SK-N-SH (cell line): ENCODE data around the gene TMEM191B. TPM values are rescaled to one million over a fixed set of nuclear protein-coding genes. Genes with fewer than 3 reads are reported as not detected.
"Not testable (repeated sequence)": the region's sequence is repeated elsewhere in the genome, so short reads cannot be mapped to it uniquely, and the experiment has no call there.

ENCODE experiments used
- CTCF ChIA-PET: fragments of 300-600, 350-600 bp; formaldehyde crosslinking; extraction: SDS; loops from one replicate; lab custom pipeline; 2021; lab: Yijun Ruan, JAX
- POLR2A ChIA-PET: fragments of 350-600 bp; sonication (Branson Sonifier 250); formaldehyde crosslinking; extraction: SDS; loops from one replicate; lab custom pipeline; 2020; ENCODE audit warnings: antibody characterized with exemption, inconsistent platforms; lab: Yijun Ruan, JAX
- DNase-seq: peaks from one replicate; pipeline ENCODE4 v3.0.0; 2012
- H2AFZ ChIP-seq: fragments of 200-600 bp; sonication (generic); 2 replicates; pipeline ENCODE4 v1.8.1; 2016; ENCODE audit warnings: antibody characterized with exemption, mild to moderate bottlenecking, low read depth
- H3F3A ChIP-seq: fragments of 200-600 bp; sonication (generic); replicated peaks from 2 replicates; pipeline ENCODE3; 2016; ENCODE audit warnings: antibody characterized with exemption, mild to moderate bottlenecking; ENCODE audit not compliant: insufficient read depth
- H3K27ac ChIP-seq, 2 experiments: fragments of 200-500 bp in 1 of 2; fragments of 200-600 bp in 1 of 2; sonication (Bioruptor generic) in 1 of 2; sonication (generic), shearing (Covaris generic) in 1 of 2; 2 replicates each; pipeline versions ENCODE4 v1.5.1 to v1.6.1; 2014 to 2016; ENCODE audit warnings: low read depth in 2 of 2, inconsistent platforms in 1 of 2, low read length in 1 of 2, mild to moderate bottlenecking in 1 of 2, mixed read lengths in 1 of 2
- H3K27me3 ChIP-seq: fragments of 200-600 bp; sonication (generic), shearing (Covaris generic); 2 replicates; pipeline ENCODE4 v1.6.1; 2016; ENCODE audit warnings: mixed run types; ENCODE audit not compliant: insufficient read depth
- H3K36me3 ChIP-seq, 2 experiments: fragments of 200-500 bp in 1 of 2; fragments of 200-600 bp in 1 of 2; sonication (Bioruptor generic) in 1 of 2; sonication (generic) in 1 of 2; replicated peaks in 1 of 2; 2 replicates each; pipeline versions ENCODE3 to v1.5.1; 2014 to 2016; ENCODE audit warnings: low read length in 1 of 2, mild to moderate bottlenecking in 1 of 2; ENCODE audit not compliant: insufficient read depth in 2 of 2, control insufficient read depth in 1 of 2
- H3K4me1 ChIP-seq, 2 experiments: fragments of 200-500 bp in 1 of 2; fragments of 200-600 bp in 1 of 2; sonication (Bioruptor generic) in 1 of 2; sonication (generic), shearing (Covaris generic) in 1 of 2; 2 replicates each; pipeline versions ENCODE4 v1.5.1 to v1.6.1; 2014 to 2016; ENCODE audit warnings: low read depth in 1 of 2, low read length in 1 of 2, mixed run types in 1 of 2; ENCODE audit not compliant: insufficient read depth in 2 of 2, control insufficient read depth in 1 of 2
- H3K4me2 ChIP-seq: fragments of 200-600 bp; sonication (generic), shearing (Covaris generic); 2 replicates; pipeline ENCODE4 v1.6.1; 2017; ENCODE audit warnings: mixed run types
- H3K4me3 ChIP-seq, 2 experiments: fragments of 200-500 bp in 1 of 2; fragments of 200-600 bp in 1 of 2; sonication (Bioruptor generic) in 1 of 2; sonication (generic), shearing (Covaris generic) in 1 of 2; 2 replicates each; pipeline versions ENCODE4 v1.5.1 to v1.8.1; 2014 to 2016; ENCODE audit warnings: low read depth in 2 of 2, inconsistent platforms in 1 of 2, low read length in 1 of 2, mild to moderate bottlenecking in 1 of 2, mixed read lengths in 1 of 2, moderate library complexity in 1 of 2
- H3K79me2 ChIP-seq: fragments of 200-600 bp; sonication (generic); 2 replicates; pipeline ENCODE4 v1.8.1; 2017; ENCODE audit warnings: mild to moderate bottlenecking; ENCODE audit not compliant: insufficient read depth
- H3K9ac ChIP-seq: fragments of 200-600 bp; sonication (generic); 2 replicates; pipeline ENCODE4 v1.6.1; 2017; ENCODE audit warnings: mixed run types
- H3K9me2 ChIP-seq: fragments of 200-600 bp; sonication (generic); 2 replicates; pipeline ENCODE4 v1.6.1; 2017; ENCODE audit warnings: mixed run types
- H3K9me3 ChIP-seq: fragments of 200-600 bp; sonication (generic); 2 replicates; pipeline ENCODE4 v1.6.1; 2017; ENCODE audit warnings: mixed run types, mild to moderate bottlenecking, moderate library complexity
- H4K20me1 ChIP-seq: fragments of 200-600 bp; sonication (generic); 2 replicates; pipeline ENCODE4 v1.6.1; 2017; ENCODE audit warnings: mild to moderate bottlenecking, mixed run types; ENCODE audit not compliant: insufficient read depth
- WGBS: methylation state at CpG from one replicate; pipeline ENCODE4 v1.1.6; 2017; ENCODE audit warnings: low lambda C conversion rate; 5-methylcytosine and 5-hydroxymethylcytosine counted together
- polyA plus RNA-seq, 3 experiments: library from polyadenylated mRNA; depleted of rRNA; stranded (reverse); fragments of >200 nt; gene quantifications; 2 replicates each; pipeline ENCODE4 v1.2.3, GENCODE V29; 2012

TMEM191B gene
- polyA plus RNA-seq, 1 of the 3 experiments (the other 2 are of a cell fraction): 2.4 TPM

GRCh38 chr22:18522762-18523161 lies 4.8 kb upstream of the TMEM191B start:
- H3K4me3 ChIP-seq, H3K36me3 ChIP-seq, POLR2A ChIA-PET, H3K79me2 ChIP-seq, H3K27me3 ChIP-seq, H3K27ac ChIP-seq, H3F3A ChIP-seq, H3K9me2 ChIP-seq, DNase-seq, H2AFZ ChIP-seq, H4K20me1 ChIP-seq, H3K9me3 ChIP-seq, H3K4me1 ChIP-seq, H3K9ac ChIP-seq, CTCF ChIA-PET, H3K4me2 ChIP-seq: not testable (repeated sequence)
- WGBS: no CpG with 5 or more reads among the region's 6 CpGs

DNA sequence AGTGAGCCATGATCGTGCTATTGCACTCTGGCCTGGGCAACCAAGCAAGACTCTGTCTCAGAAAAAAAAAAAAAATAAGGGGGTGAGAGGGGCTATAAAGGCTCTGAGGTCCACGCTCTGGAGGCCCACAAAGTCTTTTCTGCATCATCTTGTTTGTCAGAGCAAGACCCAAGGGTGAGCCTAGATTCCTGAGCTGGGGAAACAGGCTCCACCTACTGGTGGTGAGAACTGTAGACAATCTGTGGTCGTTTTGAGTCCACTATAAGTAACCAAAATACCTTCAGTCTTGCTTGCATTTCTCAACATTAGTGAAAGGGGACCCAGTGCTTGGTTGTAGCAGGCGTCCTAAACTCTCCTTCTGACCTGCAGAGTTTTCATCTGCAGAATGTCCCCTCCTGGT lies 4.3 kb upstream of the TMEM191B start:
- DNase-seq, H3K9me2 ChIP-seq, H3K79me2 ChIP-seq, H3K27ac ChIP-seq, H4K20me1 ChIP-seq, POLR2A ChIA-PET, H3K36me3 ChIP-seq, H3K9me3 ChIP-seq, H3K27me3 ChIP-seq, H3K4me3 ChIP-seq, H3K4me1 ChIP-seq, H3F3A ChIP-seq, H2AFZ ChIP-seq, CTCF ChIA-PET, H3K4me2 ChIP-seq, H3K9ac ChIP-seq: not testable (repeated sequence)
- WGBS: no CpG with 5 or more reads among the region's 4 CpGs

DNA sequence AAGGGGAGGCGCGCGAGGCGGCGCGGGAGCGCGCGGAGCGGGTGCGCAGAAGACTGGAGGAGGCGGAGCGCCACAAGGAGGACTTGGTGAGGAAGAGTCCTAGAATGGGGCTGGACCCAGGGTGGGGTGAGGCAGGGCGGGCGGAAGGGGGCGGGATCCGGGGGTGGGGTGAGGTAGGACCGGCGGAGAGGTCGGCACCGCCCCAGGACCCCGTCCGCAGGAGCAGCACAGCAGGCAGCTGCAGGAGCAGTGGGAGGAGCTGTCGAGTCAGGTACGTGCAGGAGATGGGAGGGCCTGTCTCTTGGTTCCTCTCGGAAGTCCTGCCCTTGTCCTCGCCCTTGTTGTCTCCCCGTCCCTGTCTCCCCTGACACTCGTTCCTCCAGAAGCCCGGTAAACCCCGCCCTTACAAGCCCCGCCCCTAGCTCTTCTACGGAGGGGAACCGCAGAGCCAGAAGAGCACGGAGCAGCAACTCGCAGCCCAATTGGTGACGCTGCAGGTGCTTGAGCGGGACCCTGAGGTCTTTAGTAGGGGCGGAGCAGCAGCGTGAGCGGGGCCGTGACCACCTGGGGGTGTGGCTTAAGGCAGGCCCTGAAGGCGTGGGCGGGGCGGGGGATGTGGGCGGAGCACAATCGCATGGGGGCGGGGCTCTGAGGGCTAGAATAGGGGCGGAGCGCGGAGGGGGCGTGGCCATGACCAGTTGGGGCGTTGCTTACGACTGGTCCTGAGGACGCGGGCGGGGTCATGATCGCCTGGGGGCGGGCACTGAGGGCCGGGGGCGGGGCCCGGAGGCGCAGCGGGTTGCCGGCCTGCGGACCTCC lies 1.2 kb downstream of the TMEM191B start:
- H3K27me3 ChIP-seq, H3K79me2 ChIP-seq, POLR2A ChIA-PET, H3K9ac ChIP-seq, H2AFZ ChIP-seq, H3K9me3 ChIP-seq, H3K9me2 ChIP-seq, DNase-seq, H4K20me1 ChIP-seq, H3F3A ChIP-seq, H3K4me1 ChIP-seq, H3K36me3 ChIP-seq, CTCF ChIA-PET, H3K27ac ChIP-seq: not testable (repeated sequence)
- H3K4me3 ChIP-seq: peak overlapping the region in 1 of 2 experiments; percentile 28; a peak in 1 of 4 replicates
- H3K4me2 ChIP-seq: peak overlapping the region; percentile 44; the same call in 1 of the 2 replicates
- WGBS: 0% methylated on average over 24 of the region's 66 CpGs

DNA sequence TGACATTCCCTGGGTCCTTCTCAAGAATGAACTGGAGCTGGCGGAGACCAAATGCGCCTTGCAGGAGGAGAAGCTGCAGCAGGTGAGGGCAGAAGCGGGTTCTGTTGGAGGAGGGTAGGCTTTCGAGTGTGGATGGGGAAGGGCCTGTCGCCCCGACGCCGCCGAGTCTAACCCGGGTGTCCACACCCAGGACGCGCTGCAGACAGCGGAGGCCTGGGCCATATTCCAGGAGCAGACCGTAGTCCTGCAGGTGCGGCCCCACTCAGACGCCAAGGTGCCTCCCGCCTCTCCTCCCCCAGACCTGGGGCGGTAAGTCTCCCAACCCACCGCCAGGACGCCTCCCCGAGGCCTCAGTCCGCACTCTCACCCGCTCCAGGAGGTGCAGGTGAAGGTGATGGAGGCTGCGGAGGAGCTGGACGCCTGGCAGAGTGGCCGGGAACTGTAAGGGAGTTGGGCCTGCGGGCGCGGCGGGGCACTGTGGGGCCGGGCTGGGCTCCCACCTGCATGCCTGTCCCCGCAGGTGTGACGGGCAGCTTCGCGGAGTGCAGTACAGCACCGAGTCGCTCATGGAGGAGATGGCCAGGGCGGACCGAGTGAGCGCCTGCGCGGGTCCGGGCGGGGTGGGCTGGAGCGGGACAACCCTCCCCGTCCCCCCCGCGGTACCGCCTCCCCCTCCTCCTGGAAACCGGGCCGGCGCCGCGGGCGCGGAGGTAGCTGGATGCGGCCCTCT lies 2.0 kb downstream of the TMEM191B start:
- CTCF ChIA-PET, H3K9me2 ChIP-seq, H3K79me2 ChIP-seq, DNase-seq, H3K27ac ChIP-seq, H3K4me2 ChIP-seq, H4K20me1 ChIP-seq, POLR2A ChIA-PET, H2AFZ ChIP-seq, H3K4me1 ChIP-seq, H3K27me3 ChIP-seq, H3K36me3 ChIP-seq, H3K9ac ChIP-seq, H3F3A ChIP-seq, H3K4me3 ChIP-seq, H3K9me3 ChIP-seq: not testable (repeated sequence)
- WGBS: no CpG with 5 or more reads among the region's 57 CpGs

- H3K27me3 ChIP-seq, H2AFZ ChIP-seq, POLR2A ChIA-PET, H3K4me2 ChIP-seq, H3K9me3 ChIP-seq, H3F3A ChIP-seq, H3K9me2 ChIP-seq, H3K4me3 ChIP-seq, H4K20me1 ChIP-seq, H3K4me1 ChIP-seq, H3K36me3 ChIP-seq, H3K27ac ChIP-seq, H3K79me2 ChIP-seq, DNase-seq, H3K9ac ChIP-seq, CTCF ChIA-PET: not testable (repeated sequence)
- WGBS: no CpG with 5 or more reads among the region's 11 CpGs
Observed at GRCh38 chr22:18533633-18534032, 6.0 kb downstream of the TMEM191B start.

- POLR2A ChIA-PET, H3K79me2 ChIP-seq, H3K4me1 ChIP-seq, H3K27ac ChIP-seq, H2AFZ ChIP-seq, H3K4me3 ChIP-seq, H3K4me2 ChIP-seq, H3K9me2 ChIP-seq, H3F3A ChIP-seq, H3K27me3 ChIP-seq, CTCF ChIA-PET, H4K20me1 ChIP-seq, H3K9ac ChIP-seq, H3K36me3 ChIP-seq, H3K9me3 ChIP-seq, DNase-seq: not testable (repeated sequence)
- WGBS: 100% methylated on average over 3 of the region's 12 CpGs
Observed at GRCh38 chr22:18534315-18534714, 6.7 kb downstream of the TMEM191B start.
